K562 (cell line): ENCODE results near the gene RSPH6A. TPM values are rescaled to one million over a fixed set of nuclear protein-coding genes. Genes with fewer than 3 reads are reported as not detected.

Experiments
- AFF1 ChIP-seq, 2 experiments: fragments of 450-650 bp; IDR thresholded peaks; 2 replicates each; pipeline ENCODE4 v1.6.1; 2018; ENCODE audit warnings: mild to moderate bottlenecking in 2 of 2, low read depth in 1 of 2; ENCODE audit not compliant: partially characterized antibody in 2 of 2
- ATF6 ChIP-seq: sonication (generic); formaldehyde crosslinking; IDR thresholded peaks from 2 replicates; pipeline ENCODE4 v1.4.0; 2020; ENCODE audit warnings: mild to moderate bottlenecking, missing genetic modification reagents
- CHD4 ChIP-seq: fragments of 200-600 bp; sonication (generic); IDR thresholded peaks from 3 replicates; pipeline ENCODE4 v1.6.1; 2012; ENCODE audit warnings: low read depth, mild to moderate bottlenecking, mixed read lengths, low read length, inconsistent platforms; ENCODE audit not compliant: insufficient read depth, insufficient replicate concordance, poor library complexity, severe bottlenecking
- HMG20A ChIP-seq: fragments of 450-650 bp; formaldehyde crosslinking; conservative IDR thresholded peaks from 2 replicates; pipeline ENCODE4 v1.4.0; 2020; ENCODE audit warnings: mild to moderate bottlenecking, mixed read lengths
- LCOR ChIP-seq: sonication (generic); formaldehyde crosslinking; IDR thresholded peaks from 2 replicates; pipeline ENCODE4 v1.8.0; 2022; ENCODE audit warnings: mild to moderate bottlenecking, missing genetic modification reagents
- MEF2A ChIP-seq: IDR thresholded peaks from 2 replicates; pipeline ENCODE4 v1.6.1; 2011; ENCODE audit warnings: low read depth, mild to moderate bottlenecking, low read length, moderate library complexity; ENCODE audit not compliant: control insufficient read depth
- NKRF ChIP-seq: fragments of 450-650 bp; IDR thresholded peaks from 2 replicates; pipeline ENCODE4 v1.6.1; 2016; ENCODE audit warnings: borderline replicate concordance
- RBM25 ChIP-seq: fragments of 200-400 bp; formaldehyde crosslinking; IDR thresholded peaks from 2 replicates; pipeline ENCODE4 v1.6.1; 2018; ENCODE audit warnings: low read length, low read depth, moderate library complexity; ENCODE audit not compliant: severe bottlenecking
- TCFL5 ChIP-seq: fragments of 250-450 bp; sonication (Bioruptor Pico); conservative IDR thresholded peaks from 2 replicates; pipeline ENCODE4 v1.6.1; 2021; ENCODE audit warnings: mild to moderate bottlenecking, moderate library complexity, matching md5 sums
- VEZF1 ChIP-seq: fragments of 200-800 bp; sonication (Bioruptor generic); IDR thresholded peaks from 2 replicates; pipeline ENCODE4 v1.6.1; 2017; ENCODE audit warnings: missing genetic modification characterization, missing compliant biosample characterization
- ZBTB7A ChIP-seq: IDR thresholded peaks from 2 replicates; pipeline ENCODE4 v1.6.1; 2011; ENCODE audit warnings: low read depth, mild to moderate bottlenecking, low read length, moderate library complexity, borderline replicate concordance; ENCODE audit not compliant: control insufficient read depth
- ZC3H11A ChIP-seq: IDR thresholded peaks from 2 replicates; pipeline ENCODE4 v1.6.1; 2012; ENCODE audit warnings: low read depth, low read length, improper control_type of control experiment
- ZNF121 ChIP-seq: sonication (generic); formaldehyde crosslinking; conservative IDR thresholded peaks from 2 replicates; pipeline ENCODE4 v1.8.0; 2022; ENCODE audit warnings: missing genetic modification reagents
- ZNF512 ChIP-seq: IDR thresholded peaks from 2 replicates; pipeline ENCODE4 v1.6.1; 2016; ENCODE audit warnings: missing genetic modification characterization, missing compliant biosample characterization
- ZNF584 ChIP-seq: fragments of 200-800 bp; sonication (Bioruptor generic); IDR thresholded peaks from 2 replicates; pipeline ENCODE4 v1.6.1; 2016; ENCODE audit warnings: low read depth, mild to moderate bottlenecking, missing genetic modification characterization, missing compliant biosample characterization
- ZNF785 ChIP-seq: fragments of 250-450 bp; sonication (Bioruptor Pico); IDR thresholded peaks from 2 replicates; pipeline ENCODE4 v1.4.0; 2020; ENCODE audit warnings: mild to moderate bottlenecking
- polyA plus RNA-seq, 8 experiments: library from polyadenylated mRNA; depleted of rRNA in 4 of 8; stranded (reverse) in 5 of 8; unstranded in 3 of 8; fragments of >200 nt; fragmentation: Nextera tagmentation in 2 of 8; fragmentation: Illumina TruSeq in 1 of 8; extraction: Ambion mirVana in 2 of 8; extraction: Trizol in 1 of 8; gene quantifications; 2 replicates each; pipeline versions ENCODE4 v1.2.1 to v1.2.3, GENCODE V29; 2011 to 2014; ENCODE audit warnings: inconsistent platforms in 1 of 8, missing spikeins in 1 of 8
- total RNA-seq, 7 experiments: library from RNA; depleted of rRNA in 6 of 7; stranded (reverse); fragments of >200 nt in 6 of 7; fragmentation: Illumina TruSeq in 2 of 7; extraction: Trizol in 2 of 7; gene quantifications; 2 replicates each; pipeline versions ENCODE4 v1.2.1 to v1.2.3, GENCODE V29; 2011 to 2021; ENCODE audit warnings: low replicate concordance in 1 of 7

Gene RSPH6A
- total and polyA plus RNA-seq, 9 of the 15 experiments (the other 6 are each of a cell fraction or from before 2014, with no cell fraction given): 0.03 to 0.15 (median 0.07) TPM; not detected in 5

GRCh38 chr19:45809643-45810159 lies 5.4 kb downstream of the RSPH6A start (continued):
- TF ChIP-seq ATF6: no peak
- TF ChIP-seq ZNF584 (CRISPR knock-in tag): no peak
- TF ChIP-seq ZC3H11A: no peak
- no peak for TF ChIP-seq ZNF512
- no peak for TF ChIP-seq TCFL5
- no peak for TF ChIP-seq CHD4
- no peak for TF ChIP-seq HMG20A (CRISPR knock-in tag)
- peak; percentile 80 for TF ChIP-seq ZBTB7A
- TF ChIP-seq VEZF1 (CRISPR knock-in tag): no peak
- TF ChIP-seq ZNF121 (CRISPR knock-in tag): peak; percentile 95
- no peak for TF ChIP-seq AFF1 (IDR thresholded peaks at IDR 0.05; ENCODE audit: low read depth in 1 of 2, partially characterized antibody in 2 of 2)
- TF ChIP-seq ZNF785: no peak
- no peak for TF ChIP-seq LCOR (CRISPR knock-in tag)
- no peak for TF ChIP-seq NKRF
- TF ChIP-seq RBM25: peak; percentile 32
- TF ChIP-seq MEF2A: peak; percentile 31; the same call in 1 of the 2 replicates
